GM19468 (cell line): ENCODE data around the gene TTC3.
A peak's percentile ranks its signal among the peaks of the same experiment; 100 is the strongest.
"Not testable (repeated sequence)": the region's sequence is repeated elsewhere in the genome, so short reads cannot be mapped to it uniquely, and the experiment has no call there.

Experiments used
- ATAC-seq: cut with Tn5 transposase; IDR thresholded peaks from one replicate; pipeline ENCODE4 v1.9.1; 2021; ENCODE audit warnings: mild to moderate bottlenecking, moderate library complexity, moderate number of reproducible peaks; ENCODE audit not compliant: unreplicated experiment; ENCODE audit errors: extremely low read depth

Gene TTC3

DNA sequence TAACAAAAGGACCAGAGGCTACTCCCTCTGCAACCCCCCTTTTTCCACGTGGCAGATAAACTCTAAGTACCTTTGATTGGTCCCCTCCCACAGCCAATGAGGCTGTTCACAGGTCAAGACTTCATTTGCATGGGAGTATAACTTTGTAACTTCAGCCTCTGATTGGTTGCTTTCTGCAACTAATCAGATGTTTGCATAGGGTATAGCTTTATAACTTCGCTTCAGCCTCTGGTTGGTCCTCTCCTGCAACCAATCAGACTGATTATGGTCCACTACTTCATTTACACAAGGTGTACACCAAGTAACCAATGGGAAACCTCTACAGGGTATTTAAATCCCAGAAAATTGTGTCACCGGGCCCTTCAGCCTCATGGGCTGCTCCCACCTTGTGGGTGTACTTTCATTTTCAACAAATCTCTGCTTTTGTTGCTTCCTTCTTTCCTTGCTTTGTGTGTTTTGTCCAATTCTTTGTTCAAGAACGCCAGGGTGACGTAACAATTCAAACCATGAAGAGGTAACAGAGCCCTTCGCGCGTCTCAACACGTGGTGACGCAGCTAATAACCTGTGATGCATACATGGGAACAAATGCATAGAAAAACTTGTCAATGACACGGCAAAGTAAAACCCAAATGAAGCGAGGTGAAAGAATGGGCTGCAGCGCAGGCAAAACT is 146.8 kb downstream of the TTC3 start:
- no peak for ATAC-seq

DNA sequence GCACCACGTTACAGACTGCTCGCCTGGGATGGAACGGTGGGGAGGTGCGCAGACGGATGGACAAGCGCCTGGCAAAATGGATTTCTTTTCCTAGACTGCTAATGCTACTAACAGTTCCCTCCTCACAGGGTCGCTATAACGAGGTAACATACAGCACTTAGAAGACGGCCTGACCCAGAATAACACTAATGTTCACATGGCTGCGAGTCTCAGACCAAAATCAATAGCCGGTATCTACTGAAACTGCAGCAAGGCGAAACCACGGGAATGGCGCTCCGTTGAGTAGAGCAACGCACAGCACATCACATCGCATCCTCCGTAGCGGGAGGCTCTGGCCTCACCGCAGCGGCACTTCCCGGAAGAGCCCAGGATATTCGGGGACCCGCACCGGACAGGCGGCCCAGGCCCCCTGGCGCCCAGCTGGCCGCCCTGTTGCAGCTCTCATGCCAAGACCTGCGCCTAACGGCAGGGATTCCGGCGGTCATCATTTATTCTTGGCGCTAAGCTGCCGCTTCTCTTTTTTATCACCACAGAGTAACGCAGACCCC is 147.5 kb downstream of the TTC3 start:
- peak; percentile 4 for ATAC-seq

- peak; percentile 43 for ATAC-seq
Observed at GRCh38 chr21:37220981-37221664, 148.1 kb downstream of the TTC3 start.

- ATAC-seq: not testable (repeated sequence)
Observed at GRCh38 chr21:37222248-37222647, 149.2 kb downstream of the TTC3 start.

DNA sequence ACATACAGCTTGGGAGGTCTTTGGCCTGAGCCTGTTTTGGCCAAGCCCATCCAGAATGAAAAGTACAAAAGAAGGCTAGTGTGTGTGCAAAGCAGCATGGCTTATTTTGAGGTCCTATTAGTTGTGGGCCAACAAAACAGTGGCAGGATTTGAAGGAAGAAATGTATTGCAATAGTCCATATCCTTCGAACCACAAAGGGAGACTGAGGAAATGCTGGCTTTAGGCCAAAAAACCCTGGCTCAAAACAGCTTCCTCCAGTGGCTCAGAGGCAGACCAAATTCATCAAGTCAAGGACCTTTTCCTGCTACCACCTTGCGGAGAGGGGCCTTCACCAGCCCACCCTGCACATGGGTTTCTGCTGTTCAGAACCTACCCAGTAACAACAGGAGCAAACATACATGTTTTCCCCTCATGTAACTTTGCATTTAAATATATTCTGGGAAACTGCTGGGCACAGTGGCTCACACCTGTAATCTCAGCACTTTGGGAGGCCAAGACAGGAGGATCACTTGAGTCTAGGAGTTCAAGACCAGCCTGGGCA is 150.8 kb downstream of the TTC3 start:
- no peak for ATAC-seq

DNA sequence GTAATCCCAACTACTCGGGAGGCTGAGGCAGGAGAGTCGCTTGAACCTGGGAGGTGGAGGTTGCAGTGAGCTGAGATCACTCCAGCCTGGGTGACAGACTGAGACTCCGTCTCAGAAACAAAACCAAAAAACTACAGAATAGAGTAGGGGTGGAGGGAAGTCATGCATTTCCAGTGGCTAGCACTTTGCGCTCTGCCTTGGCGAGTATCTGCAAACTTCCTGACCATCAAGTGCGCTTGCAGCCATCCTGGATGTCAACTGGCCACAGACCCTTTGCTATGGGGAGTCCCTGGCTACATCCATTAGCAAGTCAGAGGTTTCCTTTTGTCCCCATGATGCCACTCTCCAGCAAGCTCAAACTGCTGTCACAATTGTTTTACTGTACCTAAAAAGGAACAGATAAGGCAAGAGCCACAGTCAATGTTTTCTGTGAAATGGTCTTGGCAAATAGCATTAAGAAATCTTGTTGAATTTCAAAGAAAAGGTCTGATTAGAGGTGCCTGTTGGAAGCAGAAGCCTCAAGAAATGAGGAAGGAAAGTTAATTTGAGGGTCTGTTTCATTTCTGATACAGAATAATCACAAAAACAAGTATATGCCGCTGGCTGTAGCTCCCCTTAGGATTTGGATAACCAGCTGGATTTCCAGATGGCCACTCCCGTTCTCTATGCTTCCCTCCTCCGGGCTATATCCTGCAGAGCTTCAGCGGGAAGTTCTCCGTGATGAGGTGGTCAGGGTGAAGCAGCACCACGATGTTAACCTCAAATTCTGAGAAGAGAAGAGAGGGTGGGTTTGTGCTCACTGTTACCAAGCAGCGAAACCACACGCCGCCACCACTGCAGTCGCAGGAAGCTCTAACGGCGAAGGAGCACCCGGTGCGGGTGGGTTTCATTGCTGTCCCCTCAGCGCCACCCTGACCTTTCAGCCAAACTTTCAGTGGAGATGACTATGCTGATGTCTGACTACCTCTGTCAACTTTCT is 152.1 kb downstream of the TTC3 start:
- no peak for ATAC-seq

DNA sequence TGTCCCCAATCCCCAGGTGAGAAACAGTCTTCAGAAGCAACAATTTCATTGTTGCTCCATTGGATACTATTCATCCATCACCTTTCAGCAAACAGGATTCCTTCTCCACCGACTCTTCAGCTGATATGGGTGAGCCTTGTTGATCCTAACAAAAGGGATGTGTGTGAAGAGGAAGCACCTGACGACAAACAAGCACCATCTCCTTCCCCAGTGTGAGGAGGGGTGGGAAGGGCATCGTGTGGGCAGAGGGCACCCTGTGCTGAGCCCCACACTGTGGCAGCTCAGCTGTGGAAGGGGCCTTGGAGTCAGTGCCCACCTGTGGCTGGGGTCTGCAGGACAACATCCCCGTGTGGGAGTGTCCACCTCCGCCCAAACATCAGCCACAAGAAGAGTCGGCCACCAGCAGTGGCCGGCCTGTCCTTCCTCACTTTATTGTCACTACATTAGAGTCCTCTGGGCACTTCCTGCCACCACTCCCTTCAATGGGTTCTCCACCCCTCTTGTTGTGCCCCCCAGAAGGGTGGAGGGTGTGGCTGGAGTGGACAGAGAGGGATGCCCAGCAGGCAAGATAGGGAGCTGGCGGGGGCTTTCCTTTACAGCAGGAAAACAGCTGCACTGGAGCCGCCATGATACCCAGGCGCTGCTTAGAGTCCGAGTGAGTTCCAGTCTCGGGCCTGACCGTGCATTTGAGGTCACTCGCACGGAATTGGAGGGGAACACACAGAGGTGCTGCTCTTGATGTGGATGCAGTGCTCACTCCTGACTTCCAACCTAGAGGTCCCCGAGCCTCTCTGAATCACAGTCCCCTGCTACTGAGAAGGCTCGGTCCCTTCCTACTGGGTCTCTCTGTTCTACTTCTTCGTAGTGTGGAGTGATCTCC is 153.2 kb downstream of the TTC3 start:
- no peak for ATAC-seq

DNA sequence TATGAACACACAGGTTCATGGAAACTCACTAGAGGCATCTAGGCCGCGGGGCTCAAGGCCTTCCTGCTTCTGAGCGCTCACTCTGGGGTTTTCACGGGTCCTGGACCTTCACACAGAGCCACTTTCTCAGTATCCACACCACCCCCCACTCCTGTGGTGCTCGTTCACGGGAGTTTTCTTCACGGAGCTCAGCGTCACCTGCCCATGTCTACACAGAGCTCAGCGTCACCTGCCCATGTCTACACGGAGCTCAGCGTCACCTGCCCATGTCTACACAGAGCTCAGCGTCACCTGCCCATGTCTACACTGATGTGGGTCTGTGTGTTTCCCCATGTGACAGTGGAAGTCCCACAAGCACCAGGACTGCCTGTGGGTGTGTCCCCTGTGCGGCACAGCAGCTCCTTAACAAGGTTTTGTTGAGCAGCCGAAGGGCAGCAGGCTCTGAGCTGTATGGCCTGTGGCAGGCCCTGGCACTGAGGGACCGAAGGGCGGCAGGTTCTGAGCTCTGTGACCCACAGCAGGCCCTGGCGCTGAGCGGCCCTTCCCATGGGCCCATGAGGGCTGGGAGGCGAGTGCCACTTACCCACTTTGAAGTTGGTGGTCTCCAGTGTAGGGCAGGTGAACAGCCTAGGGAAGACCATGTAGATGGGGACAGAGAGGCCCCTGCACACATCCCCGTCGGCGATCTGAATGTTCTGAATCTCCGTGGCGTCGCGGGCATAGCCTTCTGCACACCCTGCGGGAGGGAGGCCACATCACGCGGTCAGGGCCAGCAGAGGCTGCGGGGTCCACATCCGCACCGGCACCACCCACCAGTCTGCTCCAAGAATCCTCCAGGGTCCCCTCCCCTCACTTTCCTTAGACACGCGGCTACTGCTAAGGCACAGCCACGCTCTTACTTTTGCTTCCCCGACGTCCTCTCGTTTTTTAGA is 154.3 kb downstream of the TTC3 start:
- no peak for ATAC-seq

DNA sequence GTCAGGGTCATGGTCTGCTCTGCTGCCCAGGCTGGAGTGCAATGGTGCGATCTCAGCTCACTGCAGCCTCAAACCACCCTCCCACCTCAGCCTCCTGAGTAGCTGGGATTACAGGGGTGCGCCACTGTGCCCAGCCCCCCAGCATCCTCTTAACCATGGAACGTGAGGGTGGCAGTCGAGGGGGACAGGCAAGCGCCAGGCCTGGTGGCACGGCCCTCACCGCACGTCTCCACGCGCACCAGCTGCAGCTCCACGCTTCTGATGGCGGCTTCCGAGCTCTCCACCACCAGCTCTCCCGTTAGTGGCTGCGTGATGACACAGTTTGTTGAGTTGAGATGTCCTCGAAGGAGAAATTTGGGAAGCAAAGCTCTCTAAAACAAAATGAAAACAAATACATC is 154.9 kb downstream of the TTC3 start:
- no peak for ATAC-seq

GRCh38 chr21:37230632-37231248 is 157.7 kb downstream of the TTC3 start:
- ATAC-seq: no peak

DNA sequence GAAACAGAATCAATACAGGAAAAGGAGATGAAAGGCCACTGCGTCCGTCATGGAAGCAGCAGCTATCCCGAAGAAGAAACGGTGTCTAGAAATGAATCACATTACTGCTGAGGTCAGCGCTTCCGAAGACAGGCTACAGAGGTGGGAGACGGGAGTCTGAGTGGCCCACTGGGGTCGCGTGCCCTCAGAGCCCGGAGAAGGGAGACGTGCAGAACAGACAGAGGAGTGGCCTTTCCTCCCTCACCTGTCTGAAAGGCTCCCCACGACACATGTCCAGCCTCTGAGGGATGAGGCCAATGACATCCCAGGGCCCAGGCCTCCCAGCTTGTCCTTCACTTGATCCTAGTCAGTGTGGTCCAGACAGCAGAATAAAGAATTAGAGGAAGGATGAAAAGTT is 158.2 kb downstream of the TTC3 start:
- no peak for ATAC-seq

GRCh38 chr21:37231671-37232070 is 158.6 kb downstream of the TTC3 start:
- ATAC-seq: no peak

DNA sequence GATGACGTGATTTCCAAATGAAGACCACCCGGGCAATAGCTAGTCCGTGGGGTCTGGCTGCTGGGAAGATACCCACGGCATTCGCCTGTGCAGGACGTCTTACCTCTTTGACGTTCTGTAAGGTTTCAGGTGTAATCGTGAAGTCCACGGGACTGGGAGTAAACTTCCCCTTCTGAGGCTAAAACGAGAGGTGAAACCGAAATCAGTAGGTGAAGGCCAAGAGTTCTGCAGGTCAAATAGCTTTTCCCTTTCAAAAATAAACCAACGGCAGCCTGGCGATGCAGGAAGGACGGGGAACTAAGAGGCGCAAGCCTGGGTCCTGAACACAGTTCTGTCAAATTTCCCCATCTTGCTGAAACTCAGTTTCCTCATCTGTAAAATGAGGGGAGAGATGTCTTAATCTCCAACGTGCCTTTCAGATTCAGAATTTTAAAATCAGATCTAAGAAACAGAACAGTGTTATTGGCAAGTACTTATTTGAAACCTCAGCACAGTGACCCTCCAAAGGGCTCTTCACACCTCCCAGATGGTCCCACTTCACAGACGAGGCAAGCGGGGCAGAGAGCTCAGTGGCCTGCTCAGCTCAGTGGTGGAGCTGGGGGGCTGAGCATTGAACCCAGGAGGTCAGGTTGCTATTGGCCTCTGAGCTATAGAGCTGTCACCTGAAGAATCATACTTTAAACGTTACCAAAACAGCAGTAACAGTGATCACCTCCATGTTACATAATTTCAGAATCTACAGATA is 159.4 kb downstream of the TTC3 start:
- ATAC-seq: no peak

DNA sequence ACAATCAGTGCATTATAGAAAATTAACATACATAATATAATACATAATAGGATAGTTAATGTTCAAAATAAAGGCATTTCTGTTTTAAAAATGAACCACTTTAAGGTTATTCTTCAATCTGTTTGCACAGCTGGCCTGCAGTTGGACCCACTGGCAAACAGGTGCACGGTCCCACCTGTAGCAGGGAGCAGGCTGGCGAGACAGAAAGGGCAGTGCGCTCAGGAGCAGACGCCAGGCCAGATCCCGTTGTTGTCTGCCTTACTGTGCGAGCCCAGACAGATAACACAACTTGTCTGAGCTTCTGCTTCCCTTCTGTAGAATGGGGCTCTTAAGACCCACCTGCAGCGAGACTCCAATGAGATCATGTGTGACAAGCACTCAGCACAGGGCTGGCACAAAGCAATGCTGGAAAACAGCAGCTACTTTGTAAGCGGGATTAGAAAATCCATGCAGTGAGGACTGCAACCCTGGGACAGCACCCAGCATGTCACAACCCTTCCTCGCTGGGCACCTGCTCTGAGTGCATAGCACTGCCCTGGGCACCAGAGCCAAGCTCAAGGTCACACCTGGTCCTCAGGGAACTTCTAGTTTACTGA is 160.6 kb downstream of the TTC3 start:
- ATAC-seq: no peak

DNA sequence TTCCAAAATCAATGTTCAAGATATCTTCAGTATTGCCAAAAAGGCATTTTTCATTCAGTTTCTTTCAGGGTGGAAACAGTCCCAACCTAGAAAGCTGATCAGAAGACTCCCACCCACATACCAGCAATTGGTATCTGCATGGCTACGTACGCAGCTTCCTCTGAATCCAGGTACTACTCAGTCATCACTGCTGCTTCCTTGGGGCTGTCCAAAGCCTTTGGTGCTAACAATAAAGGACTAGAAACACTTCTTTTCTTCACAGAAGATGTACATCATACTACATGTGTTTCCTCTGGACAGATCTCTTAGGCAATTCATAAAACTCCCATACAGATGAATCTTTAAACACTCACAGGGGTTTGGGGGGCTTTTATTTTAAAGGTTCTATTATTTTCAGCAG is 164.3 kb downstream of the TTC3 start:
- ATAC-seq: no peak

DNA sequence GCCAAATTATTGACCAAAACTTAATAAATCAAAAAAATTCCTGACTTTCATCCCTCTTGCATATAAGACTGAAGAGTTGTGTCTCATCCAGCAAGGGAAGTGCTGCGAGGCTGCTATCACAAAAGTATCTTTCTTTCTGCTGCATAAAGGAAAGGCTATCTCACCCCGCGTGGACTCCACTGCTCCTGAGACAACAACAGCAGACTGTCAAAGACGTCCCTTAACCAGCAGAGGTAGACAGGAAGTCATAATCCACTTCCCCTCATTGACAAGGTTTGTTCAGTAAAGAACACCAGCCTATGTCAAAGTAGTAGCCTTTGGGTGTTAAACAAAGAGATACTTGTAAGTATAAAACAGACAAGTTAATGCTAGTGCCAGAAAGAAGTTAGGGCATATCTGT is 164.7 kb downstream of the TTC3 start:
- ATAC-seq: no peak

- no peak for ATAC-seq
Observed at GRCh38 chr21:37240978-37241377, 167.9 kb downstream of the TTC3 start.
